Subcutaneous abdominal adipose tissue (tissue), 5 donors: ENCODE results near the gene GRIP1.

ENCODE experiments used
- H3K27ac ChIP-seq: one replicate; pipeline ENCODE4 v1.7.0; 2013; ENCODE audit warnings: low read depth, mild to moderate bottlenecking, inconsistent platforms, low read length, moderate library complexity
- H3K27me3 ChIP-seq, 5 donors: one replicate each; pipeline ENCODE4 v1.7.0; 2013; ENCODE audit warnings: low read length in 5 of 5, inconsistent platforms in 1 of 5; ENCODE audit not compliant: control insufficient read depth in 5 of 5, insufficient read depth in 4 of 5
- H3K36me3 ChIP-seq, 5 donors: one replicate each; pipeline ENCODE4 v1.7.0; 2013; ENCODE audit warnings: low read length in 5 of 5; ENCODE audit not compliant: control insufficient read depth in 5 of 5, insufficient read depth in 5 of 5
- H3K4me1 ChIP-seq, 5 donors: one replicate each; pipeline ENCODE4 v1.7.0; 2013; ENCODE audit warnings: low read length in 5 of 5, mild to moderate bottlenecking in 3 of 5, moderate library complexity in 1 of 5; ENCODE audit not compliant: control insufficient read depth in 5 of 5, insufficient read depth in 5 of 5
- H3K4me3 ChIP-seq, 5 donors: one replicate each; pipeline ENCODE4 v1.7.0; 2013; ENCODE audit warnings: low read length in 5 of 5, low read depth in 1 of 5
- H3K9ac ChIP-seq, 5 donors: one replicate each; pipeline ENCODE4 v1.7.0; 2013; ENCODE audit warnings: low read length in 5 of 5, mild to moderate bottlenecking in 4 of 5, moderate library complexity in 3 of 5
- H3K9me3 ChIP-seq, 5 donors: one replicate each; pipeline ENCODE4 v1.7.0; 2013; ENCODE audit warnings: low read length in 5 of 5; ENCODE audit not compliant: control insufficient read depth in 5 of 5
- donor health status: healthy.
- donor health status: healthy.
- donor health status: healthy.
- donor health status: healthy.
- donor health status: healthy.

The GRIP1 gene

DNA sequence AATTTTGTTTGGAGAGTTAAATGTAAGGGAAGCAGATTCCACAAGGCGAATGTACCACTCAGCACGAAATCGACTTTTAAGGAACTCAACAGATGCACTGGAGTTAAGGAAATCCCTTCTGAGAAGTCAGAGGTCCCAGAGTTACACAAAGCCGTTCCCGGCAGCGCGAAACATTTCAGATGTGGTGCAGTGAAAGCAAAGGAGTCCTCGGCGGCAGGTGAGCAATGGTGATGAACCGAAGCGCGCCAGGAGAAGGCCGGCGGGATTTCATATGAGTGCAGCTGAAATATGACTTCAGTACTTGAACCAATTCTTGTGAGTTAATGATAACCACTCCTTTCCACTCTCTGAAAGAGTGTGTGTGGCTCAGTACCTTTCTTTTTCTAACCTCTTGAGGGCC lies 183.2 kb downstream of the GRIP1 start:
- H3K9ac ChIP-seq: no peak overlapping the region
- H3K36me3 ChIP-seq: no peaks in the 10 kb centered on the region
- no peak overlapping the region for H3K27ac ChIP-seq
- H3K9me3 ChIP-seq: no peaks in the 10 kb centered on the region
- peaks cover 0 to 3% (median 0%) of the 10 kb centered on the region in 5 donors for H3K4me1 ChIP-seq
- no peaks in the 10 kb centered on the region for H3K27me3 ChIP-seq
- H3K4me3 ChIP-seq: no peak overlapping the region

DNA sequence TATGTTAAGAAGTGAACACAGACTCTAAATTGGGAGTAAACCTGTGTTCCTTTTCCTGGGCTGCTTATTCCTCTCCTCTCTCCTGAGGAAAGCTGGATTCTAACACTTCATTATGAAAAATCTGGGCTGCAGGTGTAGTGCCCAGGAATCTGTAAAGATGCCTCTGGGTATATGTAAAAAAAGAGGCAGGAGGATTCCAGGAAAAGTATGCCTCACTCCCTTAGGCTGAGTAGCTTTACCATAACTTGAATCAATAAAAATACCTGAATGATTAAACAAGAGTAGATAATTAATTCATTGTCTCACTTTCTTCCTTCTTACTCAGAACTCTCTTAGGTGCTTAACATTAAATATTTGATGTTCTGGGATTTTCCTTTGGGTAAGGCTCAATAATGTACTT lies 185.1 kb downstream of the GRIP1 start:
- Histone ChIP-seq H3K4me1 (peaks cover 0 to 3% (median 0%) of the 10 kb centered on the region in 5 donors), H3K9me3 (no peaks in the 10 kb centered on the region), H3K9ac (no peak overlapping the region), H3K27me3 (no peaks in the 10 kb centered on the region), H3K27ac (no peak overlapping the region), H3K4me3 (no peak overlapping the region), H3K36me3 (no peaks in the 10 kb centered on the region)

DNA sequence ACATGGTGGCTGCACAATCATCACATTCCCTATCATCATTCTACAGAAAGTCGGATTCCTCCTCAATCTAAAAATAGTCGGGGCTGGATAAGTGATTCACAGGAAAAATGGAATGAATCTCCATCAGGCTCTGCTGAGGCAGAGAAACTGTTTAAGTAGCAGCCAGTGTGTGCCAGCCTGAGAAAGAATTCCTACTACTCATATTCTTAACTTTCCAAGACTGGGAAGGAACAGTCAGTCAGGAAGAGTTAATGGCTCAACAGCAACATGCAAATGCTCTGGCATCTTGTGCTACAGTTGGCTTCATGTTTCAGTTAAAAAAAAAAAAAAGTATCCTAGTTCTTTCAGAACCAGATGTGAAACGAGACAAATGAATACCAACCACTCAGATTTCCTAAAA lies 187.0 kb downstream of the GRIP1 start:
- Histone ChIP-seq H3K27me3 (no peaks in the 10 kb centered on the region), H3K9me3 (no peaks in the 10 kb centered on the region), H3K36me3 (no peaks in the 10 kb centered on the region), H3K4me1 (no peaks in the 10 kb centered on the region), H3K9ac (no peak overlapping the region), H3K4me3 (no peak overlapping the region), H3K27ac (no peak overlapping the region)

DNA sequence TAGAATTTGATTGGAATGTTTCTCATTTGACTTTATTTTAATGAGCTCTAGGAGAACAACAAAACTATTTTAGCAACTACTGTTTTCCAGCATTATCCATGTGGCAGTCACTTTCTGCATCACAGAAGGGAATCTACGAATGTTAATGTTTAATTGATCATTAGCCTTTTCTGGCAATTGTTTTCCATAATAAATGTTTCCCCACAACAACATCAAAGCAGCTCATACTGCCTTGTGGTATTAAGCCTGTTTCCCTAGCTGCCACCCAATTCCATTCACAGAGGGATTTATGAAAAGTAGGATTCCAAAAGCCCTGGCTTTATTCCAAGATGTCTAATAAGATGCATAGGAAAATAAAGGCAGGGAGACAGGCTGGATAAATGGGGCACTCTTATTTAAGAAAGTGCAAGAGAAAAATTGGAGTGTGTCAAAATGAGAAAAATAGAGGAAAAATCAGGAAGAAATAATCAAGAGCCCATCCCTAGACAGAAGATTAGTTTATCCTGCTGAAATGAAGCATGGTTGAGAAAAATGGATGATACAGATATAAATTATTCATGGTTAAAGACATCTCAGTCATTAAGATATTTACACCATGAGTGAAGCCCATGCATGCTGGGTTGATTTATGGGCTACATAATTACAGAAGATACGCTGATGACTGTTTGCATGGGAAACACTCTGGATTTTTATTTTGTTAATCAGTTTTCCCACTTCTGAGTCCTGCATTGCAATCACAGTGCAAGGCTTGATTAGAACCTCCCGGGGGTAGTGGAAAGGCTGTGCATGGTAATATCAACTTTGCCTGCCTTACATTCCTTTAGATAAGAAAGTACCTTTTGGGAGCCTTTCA lies 196.3 kb downstream of the GRIP1 start:
- Histone ChIP-seq H3K36me3 (no peaks in the 10 kb centered on the region), H3K4me1 (no peaks in the 10 kb centered on the region), H3K27ac (no peak overlapping the region), H3K9ac (no peak overlapping the region), H3K4me3 (no peak overlapping the region), H3K27me3 (no peaks in the 10 kb centered on the region), H3K9me3 (no peaks in the 10 kb centered on the region)

DNA sequence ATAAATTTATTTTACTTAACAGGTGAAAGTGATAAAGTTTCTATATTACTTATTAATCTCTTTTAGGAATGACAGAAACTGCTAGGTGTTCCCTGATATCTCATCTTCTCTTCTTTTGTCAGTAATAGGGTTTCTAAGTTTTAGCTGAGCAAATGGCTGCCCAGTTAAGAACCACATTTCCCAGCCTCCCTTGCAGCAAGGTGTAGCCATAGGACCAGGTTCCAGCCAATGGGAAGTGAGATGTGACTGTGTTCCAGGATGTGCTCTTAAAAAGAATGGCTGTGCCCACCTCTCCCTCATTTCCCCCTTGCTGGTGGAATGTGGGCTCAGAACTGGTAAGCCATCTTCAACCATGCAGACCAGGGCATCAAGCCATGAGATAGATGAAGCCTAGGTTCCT lies 210.9 kb downstream of the GRIP1 start:
- no peaks in the 10 kb centered on the region for H3K9me3 ChIP-seq
- no peaks in the 10 kb centered on the region for H3K4me1 ChIP-seq
- H3K36me3 ChIP-seq: no peaks in the 10 kb centered on the region
- no peak overlapping the region for H3K27ac ChIP-seq
- no peak overlapping the region for H3K9ac ChIP-seq
- no peaks in the 10 kb centered on the region for H3K27me3 ChIP-seq
- no peak overlapping the region for H3K4me3 ChIP-seq

DNA sequence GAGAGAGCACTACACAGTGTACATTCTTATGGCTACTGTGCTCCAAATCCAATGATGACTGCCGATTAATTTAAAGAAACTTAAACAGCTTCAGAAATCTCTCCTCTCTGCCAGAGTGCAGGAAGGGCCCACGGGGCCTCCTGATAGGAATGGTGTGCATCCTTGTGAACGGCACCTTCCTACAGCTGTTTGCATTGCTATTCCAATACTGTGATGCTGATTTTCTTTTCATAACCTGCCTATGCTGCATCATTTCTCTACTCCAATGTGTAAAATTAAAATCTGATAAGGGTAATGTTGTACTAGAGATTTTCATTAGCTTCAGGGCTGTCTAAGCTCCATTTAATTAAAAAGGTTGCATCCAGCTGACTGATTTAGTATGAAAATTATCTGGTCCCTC lies 217.5 kb downstream of the GRIP1 start:
- Histone ChIP-seq H3K9ac (no peak overlapping the region), H3K4me3 (no peak overlapping the region), H3K27me3 (no peaks in the 10 kb centered on the region), H3K4me1 (no peaks in the 10 kb centered on the region), H3K27ac (no peak overlapping the region), H3K9me3 (no peaks in the 10 kb centered on the region), H3K36me3 (no peaks in the 10 kb centered on the region)

DNA sequence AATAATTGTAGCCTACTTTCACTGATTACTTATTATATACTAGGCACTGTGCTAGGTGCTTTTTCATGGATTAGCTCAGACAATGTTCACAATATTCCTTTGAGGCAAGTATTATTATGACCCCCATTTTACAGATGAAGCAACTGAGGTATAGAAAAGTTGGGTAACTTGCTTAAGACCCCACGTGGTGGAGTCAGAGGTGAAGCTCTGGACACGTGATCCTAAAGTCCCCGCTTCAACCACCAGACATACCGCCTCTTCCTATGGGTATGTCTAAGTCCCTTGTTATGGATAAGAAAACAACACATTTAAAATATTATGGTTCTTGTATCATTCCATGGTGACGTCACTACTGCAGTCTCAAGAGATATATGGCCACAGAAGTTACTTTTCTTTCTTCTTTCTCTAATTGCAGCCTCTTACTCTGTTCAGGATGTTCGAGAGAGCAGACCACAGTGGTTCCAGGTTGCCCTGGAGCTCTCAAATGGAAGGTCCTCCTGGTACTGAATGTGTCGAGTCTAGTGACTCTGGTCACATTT lies 218.9 kb downstream of the GRIP1 start:
- no peaks in the 10 kb centered on the region for H3K36me3 ChIP-seq
- no peaks in the 10 kb centered on the region for H3K27me3 ChIP-seq
- H3K9me3 ChIP-seq: no peaks in the 10 kb centered on the region
- no peak overlapping the region for H3K4me3 ChIP-seq
- no peaks in the 10 kb centered on the region for H3K4me1 ChIP-seq
- H3K27ac ChIP-seq: no peak overlapping the region
- H3K9ac ChIP-seq: no peak overlapping the region

DNA sequence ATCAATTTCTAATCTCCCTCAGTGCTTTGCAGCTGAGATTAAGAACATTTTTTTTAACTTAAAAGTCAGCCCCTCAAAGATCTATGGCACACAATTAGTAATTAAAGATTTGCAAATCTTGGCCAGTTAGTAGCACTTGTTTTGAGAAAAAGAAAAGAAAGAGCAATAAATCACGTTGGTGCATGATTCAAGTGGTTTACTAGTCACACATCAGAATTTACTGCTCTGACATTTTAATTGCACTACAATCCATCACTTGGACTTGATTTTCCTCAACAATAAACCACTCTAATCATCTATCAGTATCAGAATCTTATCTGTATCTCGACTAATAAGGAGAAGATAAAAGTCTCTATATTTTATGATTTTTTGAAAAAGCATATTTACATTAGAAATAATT lies 222.3 kb downstream of the GRIP1 start:
- no peaks in the 10 kb centered on the region for H3K9me3 ChIP-seq
- no peaks in the 10 kb centered on the region for H3K27me3 ChIP-seq
- no peak overlapping the region for H3K9ac ChIP-seq
- no peak overlapping the region for H3K4me3 ChIP-seq
- H3K27ac ChIP-seq: no peak overlapping the region
- H3K4me1 ChIP-seq: no peaks in the 10 kb centered on the region
- no peaks in the 10 kb centered on the region for H3K36me3 ChIP-seq

DNA sequence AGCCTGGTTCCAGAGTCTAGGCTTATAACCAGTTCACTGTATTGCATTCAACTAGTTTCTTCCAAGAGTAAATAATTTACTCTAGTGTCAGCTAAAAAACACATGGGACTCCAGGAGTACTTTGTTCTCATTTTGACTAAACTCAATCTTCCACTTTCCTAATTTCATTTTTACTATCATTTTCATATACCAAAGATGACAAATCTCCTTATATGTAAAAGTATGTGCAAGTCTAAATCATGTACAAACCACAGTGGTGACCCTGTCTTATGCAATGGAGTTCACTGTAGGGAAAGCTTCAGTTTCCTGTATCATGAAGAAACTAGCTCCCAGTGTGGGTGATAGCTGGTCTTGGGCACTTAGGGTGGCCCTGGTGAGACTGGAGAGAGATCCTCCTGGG lies 225.0 kb downstream of the GRIP1 start:
- Histone ChIP-seq H3K36me3 (no peaks in the 10 kb centered on the region), H3K9me3 (no peaks in the 10 kb centered on the region), H3K4me1 (no peaks in the 10 kb centered on the region), H3K4me3 (no peak overlapping the region), H3K9ac (no peak overlapping the region), H3K27me3 (no peaks in the 10 kb centered on the region), H3K27ac (no peak overlapping the region)

DNA sequence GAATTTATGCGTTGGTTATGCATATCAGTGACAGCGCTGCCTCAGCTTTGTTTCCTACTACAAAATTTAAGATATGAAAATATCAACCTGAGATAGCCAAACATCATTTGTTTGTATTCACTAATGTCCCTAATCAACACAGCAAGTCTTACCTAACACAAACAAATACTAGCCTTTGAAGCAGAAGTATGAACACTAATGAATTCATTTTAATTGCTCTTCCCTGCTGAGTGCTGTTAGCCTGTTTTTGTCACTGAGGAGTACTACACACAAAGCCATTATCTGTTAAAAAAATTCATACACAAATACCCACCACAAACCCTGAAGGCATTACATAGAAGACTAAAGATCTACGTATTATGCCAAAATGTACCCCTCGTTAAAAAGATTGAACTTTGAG lies 225.8 kb downstream of the GRIP1 start:
- no peaks in the 10 kb centered on the region for H3K4me1 ChIP-seq
- H3K36me3 ChIP-seq: no peaks in the 10 kb centered on the region
- H3K27ac ChIP-seq: no peak overlapping the region
- H3K27me3 ChIP-seq: no peaks in the 10 kb centered on the region
- no peak overlapping the region for H3K9ac ChIP-seq
- H3K4me3 ChIP-seq: no peak overlapping the region
- no peaks in the 10 kb centered on the region for H3K9me3 ChIP-seq
